ENCODE data around the gene UTP18.
A peak's percentile ranks its signal among the peaks of the same experiment; 100 is the strongest.
"Not testable (repeated sequence)": the region's sequence is repeated elsewhere in the genome, so short reads cannot be mapped to it uniquely, and the experiment has no call there.

Gene UTP18

DNA sequence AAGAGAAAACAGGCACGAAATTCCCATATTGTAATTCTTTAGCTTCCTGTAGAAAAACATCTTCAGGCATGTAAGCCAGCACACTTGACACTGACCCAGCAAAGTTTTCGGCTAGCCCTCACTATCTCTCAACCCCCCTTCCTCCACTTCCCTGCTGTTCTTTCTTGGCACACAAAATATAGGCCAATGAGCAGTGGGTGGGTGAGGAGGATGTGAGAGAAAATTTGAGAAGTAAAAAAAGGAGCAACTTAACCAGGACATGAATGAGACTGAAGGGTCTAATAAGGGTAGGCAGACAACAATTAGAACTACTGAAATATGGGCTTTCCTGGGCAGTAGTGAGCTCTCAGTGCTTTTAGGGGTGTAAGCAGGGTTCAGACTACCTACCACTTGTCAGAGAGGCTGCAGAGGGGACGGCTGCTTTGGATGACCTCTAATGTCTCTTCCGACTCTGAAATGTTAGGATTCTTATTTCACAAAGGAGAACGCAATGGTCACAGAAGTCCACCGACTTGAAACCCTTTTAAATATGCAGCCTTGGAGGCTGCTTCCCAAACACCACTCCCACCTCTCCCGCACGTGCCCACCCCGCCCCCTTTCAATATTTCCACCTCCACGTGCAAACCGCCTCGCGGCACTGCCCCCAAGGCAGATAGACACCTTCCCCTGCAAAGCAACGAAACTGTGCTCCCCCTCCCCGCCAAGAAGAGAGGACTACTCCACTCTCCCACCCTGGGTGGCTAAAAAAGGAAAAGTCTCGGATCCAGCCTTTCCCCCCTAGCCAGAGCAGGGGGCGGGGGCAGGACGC, 1.4 kb upstream of the UTP18 start:
- TF ChIP-seq CTCF (IDR thresholded peaks at IDR 0.05; ENCODE audit: low read depth, low read length), result no peak

GRCh38 chr17:51259564-51260236, 646 bp upstream of the UTP18 start, which contains the start of gene MBTD1:
Gene MBTD1 (minus strand): TSS chr17:51260049. CDS start chr17:51225161, 34,888 bp downstream.
- DNase-seq (ENCODE audit: low read depth in 2 of 2), result peak; percentile 98
- peak within 1 kb of the TSS; percentile 91 to 96 for H3K4me3 ChIP-seq (replicated peaks in 1 of 2; ENCODE audit: low read depth in 2 of 2, low read length in 2 of 2)
- no peak for TF ChIP-seq CTCF (IDR thresholded peaks at IDR 0.05; ENCODE audit: low read depth, low read length)

More for the DNA sequence above, 1.4 kb upstream of the UTP18 start:
- H3K4me3 ChIP-seq (replicated peaks in 1 of 2; ENCODE audit: low read depth in 2 of 2, low read length in 2 of 2), result peak overlapping the region; percentile 91 to 96
- DNase-seq (ENCODE audit: low read depth in 2 of 2), result peak; percentile 9 to 53

GRCh38 chr17:51261024-51261963, 948 bp downstream of the UTP18 start:
- DNase-seq (ENCODE audit: low read depth in 2 of 2), result peak in 1 of 2 donors; percentile 14
- no peak for TF ChIP-seq CTCF (IDR thresholded peaks at IDR 0.05; ENCODE audit: low read depth, low read length)

DNA sequence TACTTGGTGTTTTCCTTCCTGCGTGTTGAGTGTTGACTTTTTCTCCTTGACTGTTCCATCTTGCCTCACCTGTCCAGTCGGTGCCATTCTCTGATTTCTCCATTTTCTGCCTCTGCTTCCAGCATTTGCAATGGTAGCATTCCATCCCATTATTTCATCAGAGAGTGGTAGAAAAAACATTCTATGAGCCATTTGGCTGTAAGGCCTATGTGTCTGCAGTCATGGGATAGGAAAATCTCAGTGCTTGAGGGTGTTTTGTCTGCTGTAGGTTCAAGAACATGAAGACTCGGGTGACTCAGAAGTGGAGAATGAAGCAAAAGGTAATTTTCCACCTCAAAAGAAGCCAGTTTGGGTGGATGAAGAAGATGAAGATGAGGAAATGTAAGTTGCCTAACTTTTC, 2.7 kb downstream of the UTP18 start:
- TF ChIP-seq CTCF (IDR thresholded peaks at IDR 0.05; ENCODE audit: low read depth, low read length), result no peak
- H3K4me3 ChIP-seq (replicated peaks in 1 of 2; ENCODE audit: low read depth in 2 of 2, low read length in 2 of 2), result no peak overlapping the region

More at GRCh38 chr17:51261024-51261963, 948 bp downstream of the UTP18 start:
- peak overlapping the region; percentile 73 to 91 for H3K4me3 ChIP-seq (replicated peaks in 1 of 2; ENCODE audit: low read depth in 2 of 2, low read length in 2 of 2)

GRCh38 chr17:51264466-51264865, 4.1 kb downstream of the UTP18 start:
- H3K4me3 ChIP-seq (replicated peaks in 1 of 2; ENCODE audit: low read depth in 2 of 2, low read length in 2 of 2); DNase-seq (ENCODE audit: low read depth in 2 of 2): not testable (repeated sequence)

More for the DNA sequence above, 2.7 kb downstream of the UTP18 start:
- peak in 1 of 2 donors; percentile 44 for DNase-seq (ENCODE audit: low read depth in 2 of 2)

GRCh38 chr17:51269991-51270390, 9.6 kb downstream of the UTP18 start:
- no peak overlapping the region for H3K4me3 ChIP-seq (replicated peaks in 1 of 2; ENCODE audit: low read depth in 2 of 2, low read length in 2 of 2)
- DNase-seq (ENCODE audit: low read depth in 2 of 2), result no peak
- TF ChIP-seq CTCF (IDR thresholded peaks at IDR 0.05; ENCODE audit: low read depth, low read length), result no peak
